SK-N-DZ (cell line): Measurements from ENCODE around the gene PLLP.

Experiments
- DNase-seq: peaks from one replicate; pipeline ENCODE4 v3.0.0-alpha.2; 2015; ENCODE audit warnings: low spot score
- small RNA-seq, 2 experiments: library from RNA; depleted of rRNA; stranded (forward); fragments of <200 nt; gene quantifications; one replicate each; pipeline ENCODE3, GENCODE V24; 2014

PLLP gene

DNA sequence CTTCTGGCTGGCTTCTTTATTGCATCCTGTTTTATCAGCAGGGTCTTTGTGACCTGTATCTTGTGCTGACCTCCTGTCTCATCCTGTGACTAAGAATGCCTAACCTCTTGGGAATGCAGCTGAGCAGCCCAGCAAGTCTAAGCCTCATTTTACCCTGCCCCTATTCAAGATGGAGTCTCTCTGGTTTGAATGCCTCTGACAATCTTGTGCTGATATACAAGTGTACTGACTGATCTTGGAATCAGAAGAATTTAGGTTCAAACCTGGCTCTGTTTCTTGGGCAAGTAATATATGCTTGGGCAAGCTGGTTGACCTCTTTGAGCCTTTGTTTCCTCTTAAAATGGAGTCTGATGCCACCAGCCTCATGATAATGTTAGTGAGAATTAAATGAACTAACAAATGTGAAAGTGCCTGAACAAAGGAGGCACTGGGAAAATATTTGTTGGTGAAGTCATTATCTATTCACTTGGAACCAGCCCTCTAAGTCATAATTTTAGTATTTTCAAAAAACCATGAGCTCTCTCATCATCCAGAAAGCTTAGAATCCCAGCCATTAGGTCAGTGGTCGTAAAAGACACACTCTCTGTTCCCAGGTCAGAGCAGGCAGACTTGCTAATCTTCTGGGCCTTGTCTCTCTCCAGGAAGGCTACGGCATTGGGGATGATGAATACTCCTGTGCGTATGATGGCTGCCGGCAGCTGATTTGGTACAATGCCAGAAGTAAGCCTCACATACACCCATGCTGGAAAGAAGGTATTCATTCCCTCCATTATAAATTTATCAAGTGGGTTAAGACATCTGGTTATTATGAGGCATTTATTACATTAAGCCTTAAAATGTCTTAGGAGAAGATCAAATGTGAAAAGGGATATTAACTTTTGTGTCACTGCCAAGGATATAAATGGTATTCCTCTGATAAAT, 57.5 kb downstream of the PLLP start:
- DNase-seq: no peak

DNA sequence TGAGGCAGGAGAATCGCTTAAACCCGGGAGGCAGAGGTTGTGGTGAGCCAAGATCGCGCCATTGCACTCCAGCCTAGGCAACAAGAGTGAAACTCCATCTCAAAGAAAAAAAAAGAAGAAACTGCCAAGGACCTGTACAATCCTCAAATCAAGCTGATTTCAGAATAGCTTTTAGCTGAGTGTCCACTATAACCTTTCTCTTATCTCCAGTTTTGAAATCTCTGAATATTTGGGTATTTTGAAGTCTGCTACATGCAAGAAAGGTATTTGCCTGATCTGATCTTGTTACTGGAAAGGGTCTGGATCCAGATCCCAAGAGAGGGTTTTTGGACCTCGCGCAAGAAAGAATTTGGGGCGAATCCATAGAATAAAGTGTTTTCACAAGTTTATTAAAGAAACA, 58.5 kb downstream of the PLLP start:
- DNase-seq: no peak

- DNase-seq: no peak
Observed at GRCh38 chr16:57224651-57225335, 59.7 kb downstream of the PLLP start.

DNA sequence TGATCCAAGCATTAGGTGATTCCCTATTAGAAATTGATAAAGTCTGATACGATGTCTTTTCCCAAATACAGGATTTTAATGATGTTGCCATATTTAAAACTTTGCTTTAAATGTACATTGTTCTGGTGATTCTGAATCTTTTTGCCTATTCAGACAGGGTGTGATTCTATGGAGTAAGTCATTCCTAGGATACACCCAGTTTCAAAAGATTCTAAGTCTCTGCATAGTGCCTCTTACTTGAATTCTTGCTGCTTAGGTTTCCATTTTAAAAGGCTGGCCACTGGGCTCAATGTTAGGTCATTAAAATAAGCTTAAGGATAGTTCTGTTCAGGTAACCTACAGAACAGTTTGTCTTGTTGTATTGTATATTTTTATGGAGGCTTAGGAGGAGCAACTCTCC, 61.4 kb downstream of the PLLP start:
- no peak for DNase-seq

DNA sequence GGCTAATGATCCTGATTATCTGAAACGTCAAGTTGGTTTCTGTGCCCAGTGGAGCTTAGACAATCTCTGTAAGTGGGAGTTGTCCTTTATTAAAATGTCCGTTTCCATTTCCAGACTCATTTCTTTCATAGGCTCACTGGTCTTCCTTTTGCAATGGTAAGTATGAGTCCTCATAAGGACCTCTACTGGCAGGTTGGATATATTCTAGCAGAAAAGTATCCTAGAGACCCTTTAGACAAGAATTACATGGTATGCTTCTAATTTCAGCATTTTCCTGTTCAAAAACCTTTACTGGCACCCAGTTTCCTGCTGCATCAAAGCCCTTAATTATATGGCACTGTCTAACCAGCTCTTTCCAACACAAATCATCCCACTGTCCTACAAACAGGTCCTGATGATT, 67.5 kb downstream of the PLLP start:
- DNase-seq: no peak

DNA sequence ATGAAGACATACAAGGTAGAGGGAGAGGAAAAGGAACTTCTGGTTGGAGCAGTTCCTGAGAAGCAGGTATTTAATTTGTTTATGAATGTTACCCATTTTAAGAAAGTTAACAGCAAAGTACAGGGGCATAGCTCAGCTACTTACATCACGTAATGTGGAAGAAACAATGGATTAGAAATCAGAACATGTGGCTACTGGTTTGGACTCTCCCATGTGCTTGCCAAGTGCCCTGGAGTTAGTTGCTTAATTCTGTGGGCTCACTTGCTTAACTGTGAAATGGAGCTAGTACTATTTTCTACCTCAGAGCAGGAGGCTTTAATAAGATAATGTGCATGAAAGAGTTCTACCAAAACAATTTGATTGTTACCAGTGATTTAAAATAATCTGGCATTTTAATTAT, 71.0 kb downstream of the PLLP start:
- DNase-seq: no peak

DNA sequence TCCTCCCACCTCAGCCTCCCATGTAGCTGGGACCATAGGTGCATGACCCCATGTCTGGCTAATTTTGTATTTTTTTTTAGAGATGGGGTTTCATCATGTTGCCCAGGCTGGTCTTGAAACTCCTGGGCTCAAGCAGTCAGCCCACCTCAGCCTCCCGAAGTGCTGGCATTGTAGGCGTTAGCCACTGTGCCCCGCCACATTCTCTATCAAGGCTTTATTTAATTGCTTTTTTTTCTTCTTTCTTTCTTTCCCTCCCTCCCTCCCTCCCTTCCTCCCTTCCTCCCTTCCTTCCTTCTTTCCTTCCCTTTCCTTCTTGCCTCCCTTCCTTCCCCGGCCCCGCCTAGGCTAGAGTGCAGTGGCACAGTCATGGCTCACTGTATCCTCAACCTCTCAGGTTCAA, 74.7 kb downstream of the PLLP start:
- DNase-seq: no peak

GRCh38 chr16:57208926-57209325, 75.5 kb downstream of the PLLP start:
- no peak for DNase-seq

Small RNAs within 50 kb of the gene (small RNA-seq; reads per million reads assigned to genes)
- gene AC108081.1: 0 reads per million in 2 experiments
